HEK293 (cell line): ENCODE measurements around the gene PYDC2.
A peak's percentile ranks its signal among the peaks of the same experiment; 100 is the strongest.

ENCODE experiments used
- CTCF ChIA-PET: fragments of 350-600 bp; formaldehyde crosslinking; extraction: SDS; loops from one replicate; lab custom pipeline; 2021; ENCODE audit warnings: antibody characterized with exemption; lab: Yijun Ruan, JAX
- POLR2A ChIA-PET: fragments of 300-600 bp; formaldehyde crosslinking; extraction: SDS; loops from one replicate; lab custom pipeline; 2020; ENCODE audit warnings: antibody characterized with exemption, inconsistent platforms; lab: Yijun Ruan, JAX
- H3K27ac ChIP-seq: fragments of 200-500 bp; sonication (Bioruptor generic); 2 replicates; pipeline ENCODE4 v1.5.1; 2014; ENCODE audit warnings: low read depth, low read length, control low read depth, inconsistent platforms; ENCODE audit errors: extremely low read depth
- H3K36me3 ChIP-seq, 2 experiments: fragments of 200-500 bp in 1 of 2; sonication (Bioruptor generic) in 1 of 2; 1 replicate in 1 of 2; 2 replicates in 1 of 2; pipeline ENCODE4 v1.5.1; 2014 to 2017; ENCODE audit warnings: inconsistent platforms in 2 of 2, low read length in 2 of 2; ENCODE audit not compliant: control insufficient read depth in 2 of 2, insufficient read depth in 1 of 2
- H3K4me1 ChIP-seq: fragments of 200-500 bp; sonication (Bioruptor generic); 2 replicates; pipeline ENCODE4 v1.5.1; 2014; ENCODE audit warnings: mild to moderate bottlenecking, low read length, inconsistent platforms; ENCODE audit not compliant: control insufficient read depth, insufficient read depth
- H3K4me3 ChIP-seq: 2 replicates; pipeline ENCODE4 v1.5.1; 2011; ENCODE audit warnings: low read depth, mild to moderate bottlenecking, control low read depth, low read length, moderate library complexity
- H3K9me3 ChIP-seq: fragments of 200-500 bp; sonication (Bioruptor generic); 2 replicates; pipeline ENCODE4 v1.5.1; 2014; ENCODE audit warnings: low read depth, low read length, inconsistent platforms; ENCODE audit not compliant: control insufficient read depth, insufficient read depth
- ELK4 ChIP-seq: IDR thresholded peaks from 2 replicates; pipeline ENCODE4 v1.6.1; 2011; ENCODE audit warnings: mild to moderate bottlenecking, low read depth, low read length, borderline replicate concordance
- KLF16 ChIP-seq: fragments of 450-650 bp; formaldehyde crosslinking; IDR thresholded peaks from 2 replicates; pipeline ENCODE4 v1.5.1; 2017; ENCODE audit warnings: missing biosample characterization, missing genetic modification characterization
- PRDM2 ChIP-seq: fragments of 450-650 bp; formaldehyde crosslinking; IDR thresholded peaks from 2 replicates; pipeline ENCODE4 v1.5.1; 2016; ENCODE audit warnings: missing biosample characterization, missing genetic modification characterization, borderline replicate concordance
- REPIN1 ChIP-seq: fragments of 450-650 bp; formaldehyde crosslinking; IDR thresholded peaks from 2 replicates; pipeline ENCODE4 v1.5.1; 2017; ENCODE audit warnings: missing biosample characterization, missing genetic modification characterization, low read depth
- SALL2 ChIP-seq: fragments of 450-650 bp; formaldehyde crosslinking; IDR thresholded peaks from 2 replicates; pipeline ENCODE4 v1.5.0; 2017; ENCODE audit warnings: missing biosample characterization, mild to moderate bottlenecking, missing genetic modification characterization, borderline replicate concordance
- ZBTB21 ChIP-seq: fragments of 450-650 bp; formaldehyde crosslinking; IDR thresholded peaks from 2 replicates; pipeline ENCODE4 v1.5.1; 2017; ENCODE audit warnings: missing biosample characterization, missing genetic modification characterization
- ZFP69B ChIP-seq: fragments of 450-650 bp; formaldehyde crosslinking; IDR thresholded peaks from 2 replicates; pipeline ENCODE4 v1.5.1; 2016; ENCODE audit warnings: missing biosample characterization, missing genetic modification characterization
- ZNF146 ChIP-seq: fragments of 450-650 bp; formaldehyde crosslinking; IDR thresholded peaks from 2 replicates; pipeline ENCODE4 v1.5.1; 2016; ENCODE audit warnings: missing biosample characterization, missing genetic modification characterization
- ZNF26 ChIP-seq: fragments of 450-650 bp; formaldehyde crosslinking; IDR thresholded peaks from 2 replicates; pipeline ENCODE4 v1.5.1; 2016; ENCODE audit warnings: missing biosample characterization, missing genetic modification characterization
- ZNF292 ChIP-seq: fragments of 450-650 bp; formaldehyde crosslinking; IDR thresholded peaks from 2 replicates; pipeline ENCODE4 v1.5.1; 2016; ENCODE audit warnings: low read depth, missing biosample characterization, missing genetic modification characterization, borderline replicate concordance
- ZNF311 ChIP-seq: fragments of 450-650 bp; formaldehyde crosslinking; IDR thresholded peaks from 2 replicates; pipeline ENCODE4 v1.5.1; 2017; ENCODE audit warnings: missing biosample characterization, missing genetic modification characterization, borderline replicate concordance
- ZNF350 ChIP-seq: fragments of 450-650 bp; formaldehyde crosslinking; IDR thresholded peaks from 2 replicates; pipeline ENCODE4 v1.5.0; 2017; ENCODE audit warnings: missing biosample characterization, mild to moderate bottlenecking, missing genetic modification characterization
- ZNF433 ChIP-seq: fragments of 450-650 bp; formaldehyde crosslinking; IDR thresholded peaks from 2 replicates; pipeline ENCODE4 v1.5.1; 2016; ENCODE audit warnings: missing biosample characterization, missing genetic modification characterization, low read depth
- ZNF501 ChIP-seq: fragments of 450-650 bp; formaldehyde crosslinking; IDR thresholded peaks from 2 replicates; pipeline ENCODE4 v1.5.1; 2016; ENCODE audit warnings: missing biosample characterization, missing genetic modification characterization
- ZNF521 ChIP-seq: fragments of 450-650 bp; formaldehyde crosslinking; IDR thresholded peaks from 2 replicates; pipeline ENCODE4 v1.5.1; 2017; ENCODE audit warnings: missing biosample characterization, mild to moderate bottlenecking, missing genetic modification characterization
- ZNF585B ChIP-seq: fragments of 450-650 bp; formaldehyde crosslinking; IDR thresholded peaks from 2 replicates; pipeline ENCODE4 v1.5.1; 2016; ENCODE audit warnings: missing biosample characterization, missing genetic modification characterization
- ZNF629 ChIP-seq: fragments of 450-650 bp; formaldehyde crosslinking; IDR thresholded peaks from 2 replicates; pipeline ENCODE4 v1.5.1; 2017; ENCODE audit warnings: missing biosample characterization, missing genetic modification characterization
- ZNF670 ChIP-seq: fragments of 450-650 bp; formaldehyde crosslinking; IDR thresholded peaks from 2 replicates; pipeline ENCODE4 v1.5.1; 2016; ENCODE audit warnings: missing biosample characterization, missing genetic modification characterization, low read depth
- ZNF701 ChIP-seq: fragments of 450-650 bp; formaldehyde crosslinking; IDR thresholded peaks from 2 replicates; pipeline ENCODE4 v1.5.1; 2016; ENCODE audit warnings: missing biosample characterization, missing genetic modification characterization
- ZNF777 ChIP-seq: fragments of 450-650 bp; formaldehyde crosslinking; IDR thresholded peaks from 2 replicates; pipeline ENCODE4 v1.5.1; 2017; ENCODE audit warnings: missing biosample characterization, missing genetic modification characterization, borderline replicate concordance
- ZNF837 ChIP-seq: fragments of 450-650 bp; formaldehyde crosslinking; IDR thresholded peaks from 2 replicates; pipeline ENCODE4 v1.5.1; 2016; ENCODE audit warnings: missing biosample characterization, missing genetic modification characterization

Gene PYDC2

GRCh38 chr3:191438150-191438814 lies 22.7 kb upstream of the PYDC2 start (continued):
- no peak for TF ChIP-seq PRDM2 (tag by site-specific recombination)
- no peak for TF ChIP-seq ZNF670
- TF ChIP-seq ZNF521 (tag by site-specific recombination): no peak
- no peak for TF ChIP-seq ZNF585B
- TF ChIP-seq, all 188 proteins: peak for 0

GRCh38 chr3:191440532-191440931 lies 20.4 kb upstream of the PYDC2 start:
- no peaks in the 10 kb centered on the region for H3K9me3 ChIP-seq
- TF ChIP-seq ZNF146 (peak; percentile 88), ZNF311 (tag by site-specific recombination) (no peak)
- TF ChIP-seq, all 188 proteins: peak for 1
- no peaks in the 10 kb centered on the region for H3K4me1 ChIP-seq
- POLR2A ChIA-PET: no interaction called here
- CTCF ChIA-PET: no interaction called here
- H3K4me3 ChIP-seq: no peak overlapping the region
- no peak overlapping the region for H3K27ac ChIP-seq
- H3K36me3 ChIP-seq: no peaks in the 10 kb centered on the region

GRCh38 chr3:191441687-191442086 lies 19.3 kb upstream of the PYDC2 start:
- Histone ChIP-seq H3K4me3 (no peak overlapping the region), H3K27ac (no peak overlapping the region), H3K36me3 (no peaks in the 10 kb centered on the region), H3K4me1 (no peaks in the 10 kb centered on the region), H3K9me3 (no peaks in the 10 kb centered on the region)
- CTCF ChIA-PET: interaction anchor here (0.7 kb wide), 1 partner anchor 175 kb away, joined by 3 read pairs; no protein-coding TSS in a partner anchor
- TF ChIP-seq ZNF26 (tag by site-specific recombination) (no peak), ZNF146 (no peak), ZNF433 (tag by site-specific recombination) (no peak), ZBTB21 (no peak), SALL2 (no peak), ZNF501 (tag by site-specific recombination) (no peak), ZNF701 (tag by site-specific recombination) (no peak), ZNF777 (tag by site-specific recombination) (no peak), ZNF292 (tag by site-specific recombination) (no peak), ZNF350 (no peak), REPIN1 (no peak), KLF16 (tag by site-specific recombination) (no peak), ZNF837 (tag by site-specific recombination) (no peak), ZNF629 (tag by site-specific recombination) (no peak), ELK4 (no peak), ZFP69B (tag by site-specific recombination) (no peak)
- POLR2A ChIA-PET: no interaction called here
